GM12878 (cell line): Measurements from ENCODE around the gene REM2. TPM values are rescaled to one million over a fixed set of nuclear protein-coding genes. Genes with fewer than 3 reads are reported as not detected.

Source experiments
- ATAC-seq: fragments of 200-7000 bp; cut with Tn5 transposase; 3 replicates; pipeline ENCODE4 v1.9.1; 2020; ENCODE audit warnings: mild to moderate bottlenecking, moderate library complexity
- BruUV-seq: library from RNA; stranded (reverse); fragments of 400-500 nt; replicated peaks from 2 replicates; lab custom pipeline; 2021; lab: Mats Ljungman, UMichigan
- CTCF ChIA-PET: fragments of 300-600 bp; sonication (Branson Sonifier 250); formaldehyde crosslinking; extraction: SDS; loops from one replicate; lab custom pipeline; 2021; ENCODE audit warnings: inconsistent platforms; lab: Yijun Ruan, JAX
- POLR2A ChIA-PET: fragments of 350-600 bp; formaldehyde crosslinking; extraction: SDS; loops from one replicate; lab custom pipeline; 2021; ENCODE audit warnings: inconsistent platforms; lab: Charles Lee
- RAD21 ChIA-PET: fragments of 300-600 bp; sonication (Branson Sonifier 250); formaldehyde crosslinking; loops from one replicate; lab custom pipeline; 2023; ENCODE audit warnings: antibody characterized with exemption; ENCODE audit not compliant: unreplicated experiment; lab: Charles Lee
- SMC1A ChIA-PET: fragments of 300-600 bp; sonication (Branson Sonifier 250); formaldehyde crosslinking; loops from one replicate; lab custom pipeline; 2023; ENCODE audit not compliant: unreplicated experiment, uncharacterized antibody; lab: Charles Lee
- DNase-seq: peaks from one replicate; pipeline ENCODE4 v3.0.0-alpha.2; 2011; ENCODE audit warnings: low read depth, low spot score
- FAIRE-seq: peaks from 3 replicates; lab custom pipeline; 2011; peaks lifted over from hg19 to GRCh38; lab: Jason Lieb, UNC
- H2AFZ ChIP-seq: 2 replicates; pipeline ENCODE4 v1.6.0; 2011; ENCODE audit warnings: low read depth, low read length, control low read depth; ENCODE audit not compliant: control insufficient read depth
- H3K27ac ChIP-seq: 2 replicates; pipeline ENCODE4 v1.5.1; 2011; ENCODE audit warnings: control low read depth; ENCODE audit not compliant: control insufficient read depth, insufficient read depth
- H3K27me3 ChIP-seq, 2 experiments: replicated peaks in 1 of 2; 2 replicates each; pipeline versions ENCODE4 v1.6.0 to v1.6.1; 2011; ENCODE audit warnings: low read length in 1 of 2; ENCODE audit not compliant: control insufficient read depth in 2 of 2, insufficient read depth in 2 of 2
- H3K36me3 ChIP-seq, 2 experiments: 2 replicates each; pipeline ENCODE4 v1.5.1; 2011; ENCODE audit warnings: low read length in 1 of 2; ENCODE audit not compliant: control insufficient read depth in 2 of 2, insufficient read depth in 2 of 2
- H3K4me1 ChIP-seq: 2 replicates; pipeline ENCODE4 v1.6.1; 2011; ENCODE audit warnings: mild to moderate bottlenecking, low read length, moderate library complexity, mixed read lengths; ENCODE audit not compliant: control insufficient read depth, insufficient read depth
- H3K4me2 ChIP-seq: 2 replicates; pipeline ENCODE4 v1.6.0; 2011; ENCODE audit warnings: control low read depth; ENCODE audit not compliant: control insufficient read depth, insufficient read depth
- H3K4me3 ChIP-seq: fragments of 200-600 bp; sonication (generic); 2 replicates; pipeline ENCODE4 v1.5.1; 2016
- H3K79me2 ChIP-seq: 2 replicates; pipeline ENCODE4 v1.6.0; 2011; ENCODE audit warnings: low read length; ENCODE audit not compliant: control insufficient read depth, insufficient read depth
- H3K9ac ChIP-seq: 2 replicates; pipeline ENCODE4 v1.8.0; 2011; ENCODE audit warnings: low read length, control low read depth, mixed read lengths; ENCODE audit not compliant: control insufficient read depth, insufficient read depth
- H3K9me3 ChIP-seq: replicated peaks from 3 replicates; pipeline ENCODE4 v1.5.1; 2011; ENCODE audit warnings: mild to moderate bottlenecking, low read length; ENCODE audit not compliant: control insufficient read depth, insufficient read depth
- H4K20me1 ChIP-seq: 2 replicates; pipeline ENCODE4 v1.6.0; 2011; ENCODE audit not compliant: control insufficient read depth, insufficient read depth
- BHLHE40 ChIP-seq, 2 experiments: fragments of 450-650 bp in 1 of 2; IDR thresholded peaks; 2 replicates each; pipeline ENCODE4 v1.6.1; 2011 to 2017; ENCODE audit warnings: low read depth in 2 of 2, borderline replicate concordance in 1 of 2, improper control_type of control experiment in 1 of 2, low read length in 1 of 2, mild to moderate bottlenecking in 1 of 2
- BRCA1 ChIP-seq: IDR thresholded peaks from 2 replicates; pipeline ENCODE4 v1.6.1; 2011; ENCODE audit warnings: low read depth, low read length, improper control_type of control experiment
- CBFB ChIP-seq: IDR thresholded peaks from 2 replicates; pipeline ENCODE4 v1.6.1; 2016; ENCODE audit warnings: antibody characterized with exemption, low read depth
- EP300 ChIP-seq, 2 experiments: fragments of 150-350 bp in 1 of 2; IDR thresholded peaks; 2 replicates each; pipeline ENCODE4 v1.6.1; 2011 to 2012; ENCODE audit warnings: low read depth in 2 of 2, low read length in 2 of 2, borderline replicate concordance in 1 of 2, improper control_type of control experiment in 1 of 2, inconsistent platforms in 1 of 2; ENCODE audit not compliant: control insufficient read depth in 1 of 2
- FOXK2 ChIP-seq: fragments of 450-650 bp; IDR thresholded peaks from 2 replicates; pipeline ENCODE4 v1.6.1; 2017; ENCODE audit warnings: mild to moderate bottlenecking, moderate library complexity
- JUND ChIP-seq: IDR thresholded peaks from 2 replicates; pipeline ENCODE4 v1.6.1; 2012; ENCODE audit warnings: low read depth, mild to moderate bottlenecking, low read length, improper control_type of control experiment, moderate library complexity
- NBN ChIP-seq: fragments of 450-650 bp; IDR thresholded peaks from 2 replicates; pipeline ENCODE4 v1.6.1; 2016
- PAX5 ChIP-seq: IDR thresholded peaks from 2 replicates; pipeline ENCODE4 v1.6.1; 2011; ENCODE audit warnings: low read depth, low read length, borderline replicate concordance
- RFX5 ChIP-seq: IDR thresholded peaks from 2 replicates; pipeline ENCODE4 v1.6.1; 2011; ENCODE audit warnings: low read depth, low read length, improper control_type of control experiment
- SIN3A ChIP-seq: IDR thresholded peaks from 2 replicates; pipeline ENCODE4 v1.6.1; 2012; ENCODE audit warnings: low read depth, low read length, improper control_type of control experiment
- SIX5 ChIP-seq: IDR thresholded peaks from 2 replicates; pipeline ENCODE4 v1.6.1; 2011; ENCODE audit warnings: mild to moderate bottlenecking, low read depth, low read length, moderate library complexity; ENCODE audit not compliant: severe bottlenecking
- SP1 ChIP-seq: IDR thresholded peaks from one replicate; pipeline ENCODE4 v1.6.1; 2011; ENCODE audit warnings: low read depth, low read length
- SPI1 ChIP-seq: IDR thresholded peaks from 2 replicates; pipeline ENCODE4 v1.6.1; 2011; ENCODE audit warnings: low read depth, mild to moderate bottlenecking, low read length, moderate library complexity, borderline replicate concordance; ENCODE audit not compliant: insufficient read depth
- SRF ChIP-seq, 2 experiments: IDR thresholded peaks; 2 replicates each; pipeline ENCODE4 v1.6.1; 2011; ENCODE audit warnings: low read depth in 2 of 2, low read length in 2 of 2, mild to moderate bottlenecking in 1 of 2, moderate library complexity in 1 of 2
- STAT1 ChIP-seq: fragments of 450-650 bp; conservative IDR thresholded peaks from 2 replicates; pipeline ENCODE4 v1.6.1; 2014; ENCODE audit warnings: antibody characterized with exemption, mild to moderate bottlenecking
- YY1 ChIP-seq: IDR thresholded peaks from 2 replicates; pipeline ENCODE4 v1.6.1; 2011; ENCODE audit warnings: low read depth, mild to moderate bottlenecking, low read length
- ZSCAN29 ChIP-seq: fragments of 450-650 bp; IDR thresholded peaks from 2 replicates; pipeline ENCODE4 v1.6.1; 2017; ENCODE audit warnings: mild to moderate bottlenecking, moderate library complexity
- ZZZ3 ChIP-seq: IDR thresholded peaks from 2 replicates; pipeline ENCODE4 v1.6.1; 2011; ENCODE audit warnings: low read depth; ENCODE audit not compliant: control insufficient read depth, insufficient read length
- WGBS: methylation state at CpG from one replicate; pipeline ENCODE4 v1.1.6; 2016; ENCODE audit warnings: low lambda C conversion rate; ENCODE audit not compliant: insufficient replicate concordance, insufficient coverage; ENCODE audit errors: missing lambda C conversion rate; 5-methylcytosine and 5-hydroxymethylcytosine counted together
- in situ Hi-C: fragments of 300-500 bp; cut with MboI; formaldehyde crosslinking; loops from 9 replicates; pipeline ENCODE4 v1.14.3; 2018; ENCODE audit warnings: mixed read lengths
- intact Hi-C: fragments of 100-400 bp; cut with micrococcal nuclease; formaldehyde crosslinking; loops from one replicate; pipeline ENCODE4 v1.14.2; 2022; ENCODE audit not compliant: unreplicated experiment
- polyA plus RNA-seq, 11 experiments: library from polyadenylated mRNA; depleted of rRNA in 4 of 11; unstranded in 6 of 11; stranded (reverse) in 5 of 11; fragments of >200 nt; fragmentation: Nextera tagmentation in 4 of 11; fragmentation: Illumina TruSeq in 1 of 11; extraction: Ambion mirVana in 4 of 11; extraction: Trizol in 1 of 11; gene quantifications; 1 replicate in 1 of 11; 2 replicates in 10 of 11; pipeline versions ENCODE4 v1.2.1 to v1.2.3, GENCODE V29; 2011 to 2016; ENCODE audit warnings: inconsistent platforms in 2 of 11, missing spikeins in 2 of 11, low read depth in 1 of 11
- total RNA-seq, 4 experiments: library from RNA; depleted of rRNA in 3 of 4; stranded (reverse); fragments of >200 nt in 3 of 4; fragmentation: Illumina TruSeq in 1 of 4; extraction: Trizol in 1 of 4; gene quantifications; 2 replicates each; pipeline versions ENCODE4 v1.2.1 to v1.2.3, GENCODE V29; 2013 to 2021
- TF ChIP-seq, protein P1 (sequence below): IDR thresholded peaks from 2 replicates; pipeline ENCODE4 v1.6.1; 2012; ENCODE audit warnings: improper control_type of control experiment, low read depth, low read length; ENCODE audit not compliant: insufficient replicate concordance

The REM2 gene
- total and polyA plus RNA-seq, 10 of the 15 experiments (the other 5 are each of a cell fraction or from before 2014, with no cell fraction given), result 0.27 to 1.5 (median 0.83) TPM

GRCh38 chr14:22856428-22856827 lies 26.6 kb upstream of the REM2 start:
- H3K4me2 ChIP-seq, result no peak overlapping the region
- H3K9ac ChIP-seq, result no peak overlapping the region
- H3K4me1 ChIP-seq, result peaks cover 20% of the 10 kb centered on the region
- RAD21 ChIA-PET, result interaction anchor here (1.6 to 9.4 kb wide), 3 partner anchors 33 to 90 kb away, joined by 3 to 130 read pairs (median 4); partner anchors contain the start of gene OXA1L
- FAIRE-seq, result no peak
- H4K20me1 ChIP-seq, result no peaks in the 10 kb centered on the region
- no peak overlapping the region for H3K4me3 ChIP-seq
- no TSS peak for BruUV-seq
- no peaks in the 10 kb centered on the region for H3K27me3 ChIP-seq
- ATAC-seq, result no peak
- in situ Hi-C loops (loop anchor here (5.0 to 10.0 kb wide), 3 partner anchors 194 to 472 kb away; no protein-coding TSS in a partner anchor), intact Hi-C loops (no loop called here)
- H3K27ac ChIP-seq, result no peak overlapping the region
- CTCF ChIA-PET, result interaction anchor here (1.3 to 10.0 kb wide), 7 partner anchors 16 to 284 kb away, joined by 3 to 324 read pairs (median 92); partner anchors contain the start of genes LRP10 and SLC7A7
- TF ChIP-seq JUND (no peak), EP300 (IDR thresholded peaks at IDR 0.05; ENCODE audit: borderline replicate concordance in 1 of 2, control insufficient read depth in 1 of 2, low read depth in 2 of 2, low read length in 2 of 2) (no peak), SIN3A (no peak), ZSCAN29 (no peak), NBN (no peak), BHLHE40 (IDR thresholded peaks at IDR 0.05; ENCODE audit: borderline replicate concordance in 1 of 2, low read depth in 2 of 2, low read length in 1 of 2) (no peak), SRF (IDR thresholded peaks at IDR 0.05; ENCODE audit: low read depth in 2 of 2, low read length in 2 of 2) (no peak), ZZZ3 (no peak), CBFB (no peak), SIX5 (no peak), SP1 (no peak), STAT1 (no peak), FOXK2 (no peak), SPI1 (no peak), YY1 (no peak), BRCA1 (no peak), RFX5 (no peak), PAX5 (no peak)
- TF ChIP-seq, protein P1, sequence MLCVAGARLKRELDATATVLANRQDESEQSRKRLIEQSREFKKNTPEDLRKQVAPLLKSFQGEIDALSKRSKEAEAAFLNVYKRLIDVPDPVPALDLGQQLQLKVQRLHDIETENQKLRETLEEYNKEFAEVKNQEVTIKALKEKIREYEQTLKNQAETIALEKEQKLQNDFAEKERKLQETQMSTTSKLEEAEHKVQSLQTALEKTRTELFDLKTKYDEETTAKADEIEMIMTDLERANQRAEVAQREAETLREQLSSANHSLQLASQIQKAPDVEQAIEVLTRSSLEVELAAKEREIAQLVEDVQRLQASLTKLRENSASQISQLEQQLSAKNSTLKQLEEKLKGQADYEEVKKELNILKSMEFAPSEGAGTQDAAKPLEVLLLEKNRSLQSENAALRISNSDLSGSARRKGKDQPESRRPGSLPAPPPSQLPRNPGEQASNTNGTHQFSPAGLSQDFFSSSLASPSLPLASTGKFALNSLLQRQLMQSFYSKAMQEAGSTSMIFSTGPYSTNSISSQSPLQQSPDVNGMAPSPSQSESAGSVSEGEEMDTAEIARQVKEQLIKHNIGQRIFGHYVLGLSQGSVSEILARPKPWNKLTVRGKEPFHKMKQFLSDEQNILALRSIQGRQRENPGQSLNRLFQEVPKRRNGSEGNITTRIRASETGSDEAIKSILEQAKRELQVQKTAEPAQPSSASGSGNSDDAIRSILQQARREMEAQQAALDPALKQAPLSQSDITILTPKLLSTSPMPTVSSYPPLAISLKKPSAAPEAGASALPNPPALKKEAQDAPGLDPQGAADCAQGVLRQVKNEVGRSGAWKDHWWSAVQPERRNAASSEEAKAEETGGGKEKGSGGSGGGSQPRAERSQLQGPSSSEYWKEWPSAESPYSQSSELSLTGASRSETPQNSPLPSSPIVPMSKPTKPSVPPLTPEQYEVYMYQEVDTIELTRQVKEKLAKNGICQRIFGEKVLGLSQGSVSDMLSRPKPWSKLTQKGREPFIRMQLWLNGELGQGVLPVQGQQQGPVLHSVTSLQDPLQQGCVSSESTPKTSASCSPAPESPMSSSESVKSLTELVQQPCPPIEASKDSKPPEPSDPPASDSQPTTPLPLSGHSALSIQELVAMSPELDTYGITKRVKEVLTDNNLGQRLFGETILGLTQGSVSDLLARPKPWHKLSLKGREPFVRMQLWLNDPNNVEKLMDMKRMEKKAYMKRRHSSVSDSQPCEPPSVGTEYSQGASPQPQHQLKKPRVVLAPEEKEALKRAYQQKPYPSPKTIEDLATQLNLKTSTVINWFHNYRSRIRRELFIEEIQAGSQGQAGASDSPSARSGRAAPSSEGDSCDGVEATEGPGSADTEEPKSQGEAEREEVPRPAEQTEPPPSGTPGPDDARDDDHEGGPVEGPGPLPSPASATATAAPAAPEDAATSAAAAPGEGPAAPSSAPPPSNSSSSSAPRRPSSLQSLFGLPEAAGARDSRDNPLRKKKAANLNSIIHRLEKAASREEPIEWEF, result no peak
- DNase-seq, result no peak
- no peaks in the 10 kb centered on the region for H3K79me2 ChIP-seq
- H3K36me3 ChIP-seq, result no peaks in the 10 kb centered on the region
- WGBS, result 95% methylated on average over 5 of the region's 5 CpGs
- H3K9me3 ChIP-seq, result peaks cover 3% of the 10 kb centered on the region; the same call in 1 of the 3 replicates
- no peak overlapping the region for H2AFZ ChIP-seq
- POLR2A ChIA-PET, result no interaction called here
- SMC1A ChIA-PET, result interaction anchor here (1.1 to 7.3 kb wide), 2 partner anchors 43 to 285 kb away, joined by 3 to 92 read pairs; no protein-coding TSS in a partner anchor
